ENCODE data around the gene MGAT4B.

Gene MGAT4B

DNA sequence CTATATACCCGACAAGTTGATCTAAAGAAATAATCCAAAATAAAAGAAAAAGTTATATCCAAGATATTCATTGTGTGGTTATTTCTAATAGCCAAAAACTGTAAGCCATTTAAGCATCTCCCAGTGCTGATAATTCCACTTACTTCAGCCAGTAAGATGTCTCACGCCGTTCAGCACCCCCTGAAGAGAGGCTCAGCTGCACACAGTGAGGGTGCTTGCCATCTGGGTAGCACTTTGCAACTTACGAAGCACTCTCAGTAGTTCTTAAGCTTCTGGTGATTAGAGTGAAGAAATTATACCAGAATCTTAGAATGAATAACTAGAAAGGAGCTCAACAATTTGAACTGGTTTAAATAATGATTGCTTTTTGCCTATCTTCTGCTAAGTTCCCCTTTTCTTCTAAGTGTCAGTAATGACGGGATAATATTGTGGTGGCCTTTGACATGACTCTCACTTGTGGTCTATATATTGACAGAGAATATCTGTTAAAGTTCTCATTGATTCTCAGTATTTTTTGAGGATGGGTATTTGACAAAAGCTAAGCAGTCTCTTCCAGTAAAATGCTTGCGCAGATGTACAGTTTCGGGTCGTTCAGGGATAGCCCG, 39.1 kb downstream of the MGAT4B start:
- no peak for DNase-seq

DNA sequence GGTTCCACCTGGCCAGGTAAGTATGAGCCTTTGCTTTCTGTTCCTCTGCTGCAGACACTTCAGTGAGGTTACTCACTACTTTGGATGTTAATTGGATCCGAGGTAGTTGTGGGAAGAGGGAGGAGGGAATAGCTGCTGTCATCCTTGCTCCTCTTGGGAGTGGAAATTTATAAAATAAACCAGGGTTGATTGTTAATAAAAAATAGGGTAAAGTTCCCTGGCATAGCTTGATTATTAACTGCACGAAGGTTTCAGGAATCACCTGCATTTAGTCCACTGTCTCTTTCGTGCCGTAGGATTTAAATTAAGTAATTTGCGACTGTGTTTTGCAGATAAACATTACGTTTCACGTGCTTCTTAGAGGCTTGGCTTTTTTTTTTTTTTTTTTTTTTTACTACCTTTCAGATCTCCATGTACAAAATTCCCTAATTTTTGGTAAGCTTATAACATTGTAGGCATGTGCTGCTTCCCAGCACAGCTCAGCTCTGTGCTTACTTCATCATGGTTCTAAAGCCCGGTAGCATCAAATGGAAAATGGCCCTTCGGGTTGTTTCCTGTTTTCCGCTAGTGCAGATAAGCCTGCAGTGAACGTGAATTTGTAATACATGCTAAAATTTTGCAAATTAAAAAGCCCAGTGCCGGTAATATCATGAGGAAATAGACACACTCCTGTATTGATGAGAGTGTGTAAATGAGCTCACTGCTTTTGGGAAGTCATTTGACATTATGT, 39.8 kb downstream of the MGAT4B start:
- no peak for DNase-seq

DNA sequence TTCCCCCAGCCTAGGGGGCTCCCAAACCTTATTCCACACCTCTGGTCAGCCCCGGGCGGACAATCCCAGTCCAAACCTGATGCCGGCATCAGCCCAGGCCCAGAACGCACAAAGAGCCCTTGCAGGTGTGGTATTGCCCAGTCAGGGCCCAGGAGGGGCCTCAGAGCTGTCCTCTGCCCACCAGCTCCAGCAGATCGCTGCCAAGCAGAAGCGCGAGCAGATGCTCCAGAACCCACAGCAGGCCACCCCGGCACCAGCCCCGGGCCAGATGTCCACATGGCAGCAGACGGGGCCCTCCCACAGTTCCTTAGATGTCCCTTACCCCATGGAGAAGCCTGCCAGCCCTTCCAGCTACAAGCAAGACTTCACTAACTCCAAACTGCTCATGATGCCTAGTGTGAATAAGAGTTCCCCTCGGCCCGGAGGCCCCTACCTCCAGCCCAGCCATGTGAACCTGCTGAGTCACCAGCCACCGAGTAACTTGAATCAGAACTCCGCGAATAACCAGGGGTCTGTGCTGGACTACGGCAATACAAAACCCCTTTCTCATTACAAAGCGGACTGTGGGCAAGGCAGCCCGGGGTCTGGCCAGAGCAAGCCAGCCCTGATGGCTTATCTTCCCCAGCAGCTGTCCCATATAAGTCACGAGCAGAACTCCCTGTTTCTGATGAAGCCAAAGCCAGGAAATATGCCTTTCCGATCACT, 40.5 kb downstream of the MGAT4B start:
- no peak for DNase-seq

DNA sequence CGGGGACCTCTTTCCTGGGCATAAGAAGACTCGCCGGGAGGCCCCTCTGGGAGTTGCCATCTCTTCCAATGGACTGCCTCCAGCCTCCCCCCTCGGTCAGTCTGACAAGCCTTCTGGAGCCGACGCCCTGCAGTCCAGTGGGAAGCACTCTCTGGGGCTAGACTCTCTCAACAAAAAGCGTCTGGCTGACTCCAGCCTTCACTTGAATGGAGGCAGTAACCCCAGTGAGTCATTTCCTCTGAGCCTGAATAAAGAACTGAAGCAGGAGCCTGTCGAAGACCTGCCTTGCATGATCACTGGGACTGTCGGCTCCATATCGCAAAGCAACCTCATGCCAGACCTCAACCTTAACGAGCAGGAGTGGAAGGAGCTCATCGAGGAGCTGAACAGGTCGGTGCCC, 41.3 kb downstream of the MGAT4B start:
- DNase-seq: no peak

DNA sequence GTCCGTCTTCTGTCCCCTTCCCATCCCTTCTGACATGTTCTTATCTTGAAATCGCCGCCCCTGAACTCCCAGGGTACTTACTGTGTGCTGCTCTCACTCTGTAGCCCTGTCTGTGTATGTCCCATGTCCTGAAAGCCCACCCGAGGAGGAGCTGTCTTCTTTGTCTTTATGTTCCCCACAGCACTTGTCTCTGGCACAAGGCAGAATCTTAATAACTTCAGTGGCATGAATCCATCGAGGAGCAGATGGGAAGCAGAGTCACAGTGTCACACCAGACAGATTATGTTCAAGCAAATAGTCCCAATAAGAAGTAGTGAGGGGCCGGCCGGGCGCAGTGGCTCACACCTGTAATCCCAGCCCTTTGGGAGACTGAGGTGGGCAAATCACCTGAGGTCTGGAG, 42.6 kb downstream of the MGAT4B start:
- no peak for DNase-seq

DNA sequence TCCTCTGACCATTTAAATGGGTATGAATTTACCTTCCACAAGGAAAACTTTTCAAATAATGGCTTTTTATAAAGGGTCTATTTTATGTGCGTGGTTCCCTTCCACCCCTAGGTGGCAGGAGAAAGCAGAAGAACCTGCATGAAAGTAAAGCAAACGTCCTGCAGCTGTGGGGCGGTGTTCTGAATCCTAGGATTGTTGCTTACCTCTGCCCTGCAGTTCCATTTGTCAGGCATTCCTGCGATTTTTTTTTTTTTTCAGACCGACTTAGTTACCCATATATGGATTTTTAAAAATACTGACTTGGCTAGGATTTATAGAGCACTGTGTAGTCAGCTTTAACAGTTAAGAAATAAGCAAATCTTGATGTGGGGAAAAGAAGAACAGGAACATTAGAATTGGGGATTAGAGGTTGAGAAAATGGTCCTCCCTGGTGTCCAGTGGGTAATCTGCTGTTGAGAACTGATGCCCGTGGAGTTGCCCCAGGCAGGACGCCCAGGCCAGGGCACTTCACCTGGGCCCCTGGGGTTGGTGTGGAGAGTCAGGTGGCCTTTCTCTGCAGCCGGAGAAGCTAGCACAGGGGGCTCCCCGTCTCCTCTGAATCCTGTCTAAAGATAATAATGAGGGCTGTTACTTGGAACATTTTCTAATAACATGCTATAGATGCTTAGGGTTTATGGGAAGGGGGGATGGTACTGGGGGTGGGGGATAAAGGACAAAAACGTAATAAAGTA, 43.3 kb downstream of the MGAT4B start:
- peak; percentile 61 for DNase-seq

DNA sequence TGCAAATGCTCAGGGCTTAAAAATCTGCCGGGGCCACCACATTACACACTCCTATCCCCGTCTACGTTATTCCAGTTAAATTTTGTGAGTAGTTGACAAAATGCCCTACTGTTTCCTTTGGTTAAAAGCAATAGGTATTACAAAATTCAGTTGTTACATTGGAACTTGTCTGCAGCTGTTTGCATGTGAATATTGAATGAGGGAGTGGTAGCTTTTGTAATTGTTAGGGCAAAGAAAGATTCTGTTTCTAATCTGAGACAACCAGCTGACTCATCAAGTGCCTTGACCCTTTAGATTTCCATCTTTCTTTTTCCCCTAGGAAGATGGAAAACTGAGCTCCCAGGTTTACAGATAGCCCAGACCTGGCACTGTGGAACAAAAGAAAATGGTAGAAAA, 43.9 kb downstream of the MGAT4B start:
- DNase-seq: no peak

DNA sequence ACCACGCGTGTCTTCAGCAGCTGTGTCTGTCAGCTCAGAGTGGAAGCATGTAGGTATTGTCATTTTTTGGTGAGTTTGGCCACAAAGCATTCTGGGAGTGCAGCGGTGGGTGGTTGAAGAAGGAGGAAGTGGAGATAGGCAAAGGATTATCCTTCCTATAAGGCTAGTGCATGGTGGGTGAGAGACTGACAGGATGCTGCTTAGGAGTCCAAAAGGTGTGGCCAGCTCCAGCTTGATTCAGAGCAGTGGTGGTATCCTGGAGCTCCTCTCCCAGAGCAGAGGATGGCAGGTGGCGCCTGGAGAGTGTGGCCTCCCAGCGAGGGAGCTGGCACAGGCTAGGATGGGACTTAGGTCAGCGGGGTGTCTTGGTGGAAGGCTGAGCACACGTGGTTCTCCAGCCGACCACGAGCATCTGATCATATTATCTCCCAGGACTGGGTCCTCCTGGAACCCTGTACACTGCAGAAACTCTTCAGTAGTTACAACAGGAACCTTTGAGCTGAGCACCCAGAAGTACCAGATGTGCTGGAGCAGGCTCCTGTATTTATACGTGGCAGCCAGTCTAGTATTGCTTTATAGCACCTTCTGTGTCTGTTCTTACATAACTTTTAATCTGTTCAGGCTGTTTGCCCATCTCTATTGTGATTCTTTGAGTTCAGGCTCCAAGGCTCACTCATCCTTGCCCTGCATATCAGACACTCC, 44.4 kb downstream of the MGAT4B start:
- DNase-seq: peak; percentile 21

DNA sequence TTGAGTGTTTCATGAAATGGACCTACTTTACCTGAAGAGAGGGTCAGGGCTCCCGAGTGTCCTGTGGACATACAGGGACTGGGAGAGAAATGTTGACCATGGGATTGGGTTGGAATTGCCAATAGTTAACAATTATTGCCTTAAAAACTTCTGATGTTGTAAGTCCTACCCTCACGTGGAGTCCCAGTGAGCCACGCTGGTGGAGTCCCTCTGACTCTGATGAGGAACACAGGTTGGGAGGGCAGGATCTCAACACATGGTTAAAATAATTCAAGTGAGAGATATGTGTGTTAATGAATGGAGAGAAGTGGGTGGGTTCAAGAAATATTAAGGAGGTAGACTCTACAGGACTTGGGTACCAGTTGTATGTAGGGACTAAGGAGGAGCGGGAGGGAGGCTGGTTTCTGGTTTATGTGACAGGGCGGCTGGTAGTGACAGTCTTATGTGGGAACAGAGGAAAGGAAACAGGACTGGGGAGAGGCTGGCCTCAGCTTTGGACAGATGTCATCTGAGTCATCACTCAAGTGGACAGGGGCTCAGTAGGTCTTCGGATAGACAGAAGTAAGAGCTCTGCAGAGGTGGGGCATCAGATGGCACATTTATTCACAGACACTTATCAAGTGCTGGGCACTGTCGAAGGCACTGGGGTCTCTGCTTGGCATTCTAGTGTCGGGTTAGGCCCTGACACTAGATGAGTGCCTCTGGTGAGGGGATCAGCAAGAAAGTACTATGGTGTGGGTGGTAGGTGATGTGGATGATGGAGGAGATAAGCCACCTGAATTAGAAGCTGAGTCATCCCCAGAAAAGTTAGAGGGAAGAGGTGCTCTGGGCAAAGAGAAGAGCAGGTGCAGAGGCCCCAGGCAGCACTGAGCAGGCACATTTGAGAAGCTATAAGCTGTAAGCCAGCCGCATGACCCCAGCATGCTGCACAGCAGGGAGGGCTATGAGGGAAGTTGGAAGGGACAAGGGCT, 46.8 kb downstream of the MGAT4B start:
- DNase-seq: peak; percentile 51

DNA sequence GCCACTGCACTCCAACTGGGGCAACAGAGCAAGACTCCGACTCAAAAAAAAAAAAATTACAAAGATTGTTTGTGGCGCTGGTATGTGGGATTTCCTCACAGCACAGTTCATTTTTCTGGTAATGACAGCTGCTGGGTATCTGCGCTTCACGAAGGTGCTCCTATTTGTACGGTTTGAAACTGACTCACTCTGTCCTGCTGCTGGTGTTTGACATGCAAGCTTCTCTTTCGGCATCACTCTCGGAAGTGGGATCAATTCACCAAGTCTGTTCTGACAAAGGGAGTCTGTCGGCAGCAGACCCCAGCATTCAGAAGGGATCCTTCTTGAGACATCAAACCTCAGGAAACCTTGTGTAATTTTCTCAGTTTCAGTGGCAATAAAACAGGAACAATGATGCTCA, 47.7 kb downstream of the MGAT4B start:
- peak; percentile 20 for DNase-seq

DNA sequence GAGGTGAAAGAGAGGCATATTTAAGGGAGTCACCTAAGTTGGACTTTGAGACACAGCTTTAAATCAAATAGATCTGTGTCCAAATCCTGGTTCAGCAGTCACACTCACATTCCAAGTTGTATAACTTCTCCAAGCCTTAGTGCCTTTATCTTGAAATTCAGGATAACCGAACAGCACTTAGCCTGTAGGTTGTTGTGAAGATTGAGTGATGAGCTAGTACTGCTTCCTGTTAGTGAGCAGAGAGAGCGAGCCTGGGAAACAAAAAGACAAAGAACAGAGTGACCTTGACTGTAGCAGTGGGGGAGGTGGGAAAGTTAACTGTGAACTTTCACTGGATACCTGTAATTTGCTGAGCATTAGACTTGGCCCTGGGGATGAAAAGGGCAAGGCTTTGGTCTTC, 51.6 kb downstream of the MGAT4B start:
- no peak for DNase-seq

DNA sequence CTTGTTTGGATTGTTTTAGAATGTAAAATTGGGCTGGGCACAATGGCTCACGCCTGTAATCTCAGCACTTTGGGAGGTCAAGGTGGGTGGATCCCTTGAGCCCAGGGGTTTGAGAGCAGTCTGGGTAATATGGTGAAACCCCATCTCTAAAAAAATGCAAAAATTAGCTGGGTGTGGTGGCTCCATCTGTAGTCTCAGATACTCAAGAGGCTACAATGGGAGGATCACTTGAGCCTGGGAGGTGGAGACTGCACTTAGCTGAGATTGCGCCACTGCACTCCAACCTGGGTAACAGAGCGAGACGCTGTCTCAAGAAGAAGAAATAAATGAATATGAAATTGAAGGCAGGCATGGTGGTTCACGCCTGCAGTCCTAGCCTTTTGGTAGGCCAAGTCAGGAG, 52.7 kb downstream of the MGAT4B start:
- no peak for DNase-seq

DNA sequence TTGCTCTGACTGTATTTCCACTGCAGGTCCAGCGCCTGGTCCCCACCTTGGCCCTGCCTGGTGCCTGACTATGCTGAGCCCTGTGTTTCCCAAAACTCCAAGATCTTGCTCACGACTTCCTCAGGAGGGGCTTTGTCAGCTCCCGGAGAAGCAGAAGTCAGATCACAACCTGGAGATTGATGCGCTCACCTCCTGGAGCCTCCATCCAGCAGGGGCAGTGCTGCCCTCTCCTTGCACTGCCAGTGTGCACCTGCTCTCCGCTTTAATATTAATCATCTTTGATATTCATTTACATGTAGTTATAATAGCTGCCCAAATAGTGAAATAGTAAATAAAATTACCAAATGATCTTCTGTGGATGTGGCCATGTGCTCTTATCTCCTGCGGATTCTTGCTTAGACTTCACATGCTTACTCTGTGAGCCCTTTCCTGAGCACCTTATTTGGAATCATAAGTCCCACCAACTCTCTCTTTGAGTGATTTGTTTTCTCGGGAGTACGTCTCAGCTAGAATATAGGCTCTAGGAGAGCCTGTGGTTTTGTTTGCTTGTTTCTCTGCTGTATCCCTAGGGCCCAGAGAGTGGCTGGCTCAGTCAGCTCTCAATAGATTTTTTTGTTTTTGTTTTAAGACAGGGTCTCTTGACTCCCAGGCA, 56.7 kb downstream of the MGAT4B start:
- no peak for DNase-seq

DNA sequence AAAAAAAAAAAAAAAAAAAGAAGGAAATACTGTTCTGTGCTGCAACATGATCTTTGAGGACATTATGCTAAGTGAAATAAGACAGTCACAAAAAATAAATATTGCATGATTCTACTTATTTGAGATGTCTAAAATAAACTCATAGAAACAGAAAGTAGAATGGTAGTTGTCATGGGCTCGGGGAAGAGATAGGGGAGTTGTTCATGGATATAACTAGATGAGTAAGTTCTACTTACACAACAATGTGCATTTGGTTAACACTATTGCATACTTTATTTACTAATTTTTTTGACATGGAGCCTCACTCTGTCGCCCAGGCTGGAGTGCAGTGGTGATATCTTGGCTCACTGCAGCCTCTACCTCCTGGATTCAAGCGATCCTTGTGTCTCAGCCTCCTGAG, 58.9 kb downstream of the MGAT4B start:
- no peak for DNase-seq

All from activated CD4-positive, alpha-beta T cell treated with anti-CD3 and anti-CD28 coated beads for 48 hours (primary cell).